ENCODE data around the gene PC.

The PC gene

GRCh38 chr11:66864924-66865697, 93.1 kb downstream of the PC start:
- no peak for DNase-seq

GRCh38 chr11:66864172-66864901, 93.8 kb downstream of the PC start:
- DNase-seq = no peak

- DNase-seq = no peak
Observed at GRCh38 chr11:66863428-66864125, 94.6 kb downstream of the PC start.

- DNase-seq = no peak
Observed at GRCh38 chr11:66862559-66863037, 95.6 kb downstream of the PC start.

- no peak for DNase-seq
Observed at GRCh38 chr11:66861774-66862558, 96.2 kb downstream of the PC start.

GRCh38 chr11:66861038-66861773, 97.0 kb downstream of the PC start:
- no peak for DNase-seq

- no peak for DNase-seq
Observed at GRCh38 chr11:66860449-66860831, 97.7 kb downstream of the PC start.

GRCh38 chr11:66859686-66860448, 98.3 kb downstream of the PC start:
- DNase-seq = no peak

GRCh38 chr11:66858939-66859685, 99.1 kb downstream of the PC start:
- no peak for DNase-seq

GRCh38 chr11:66858186-66858938, 99.8 kb downstream of the PC start:
- no peak for DNase-seq

GRCh38 chr11:66857927-66858185, 100.3 kb downstream of the PC start:
- no peak for DNase-seq

GRCh38 chr11:66857234-66857926, 100.8 kb downstream of the PC start:
- no peak for DNase-seq

- DNase-seq = no peak
Observed at GRCh38 chr11:66856496-66857233, 101.5 kb downstream of the PC start, which contains the start of gene LRFN4. TSS of gene LRFN4 (plus strand) at chr11:66857064. CDS start at chr11:66857745, 681 bp downstream.

GRCh38 chr11:66855574-66856495, 102.3 kb downstream of the PC start:
- peak; percentile 94 for DNase-seq

- no peak for DNase-seq
Observed at GRCh38 chr11:66854729-66855211, 103.4 kb downstream of the PC start.

- DNase-seq = no peak
Observed at GRCh38 chr11:66854231-66854661, 103.9 kb downstream of the PC start.

Measured in NCI-H2171 (cell line).